ENCODE results near the gene SET.

Gene SET

DNA sequence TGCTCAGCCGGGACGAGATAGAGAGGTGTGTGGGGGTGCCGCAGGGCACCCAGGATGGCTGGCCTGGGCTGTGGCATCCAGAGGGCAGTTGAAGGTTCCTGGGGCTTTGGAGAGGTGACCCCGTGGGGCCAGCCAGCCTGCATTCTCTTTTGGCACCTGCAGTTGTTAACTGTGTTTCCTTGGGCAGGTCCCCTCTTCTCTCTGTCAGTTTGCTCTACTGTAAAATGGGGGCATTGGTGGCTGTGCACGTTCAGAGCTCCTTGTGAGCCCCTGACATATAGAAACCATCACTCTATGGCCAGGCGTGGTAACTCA, 26.4 kb downstream of the SET start:
- TF ChIP-seq, protein P1, sequence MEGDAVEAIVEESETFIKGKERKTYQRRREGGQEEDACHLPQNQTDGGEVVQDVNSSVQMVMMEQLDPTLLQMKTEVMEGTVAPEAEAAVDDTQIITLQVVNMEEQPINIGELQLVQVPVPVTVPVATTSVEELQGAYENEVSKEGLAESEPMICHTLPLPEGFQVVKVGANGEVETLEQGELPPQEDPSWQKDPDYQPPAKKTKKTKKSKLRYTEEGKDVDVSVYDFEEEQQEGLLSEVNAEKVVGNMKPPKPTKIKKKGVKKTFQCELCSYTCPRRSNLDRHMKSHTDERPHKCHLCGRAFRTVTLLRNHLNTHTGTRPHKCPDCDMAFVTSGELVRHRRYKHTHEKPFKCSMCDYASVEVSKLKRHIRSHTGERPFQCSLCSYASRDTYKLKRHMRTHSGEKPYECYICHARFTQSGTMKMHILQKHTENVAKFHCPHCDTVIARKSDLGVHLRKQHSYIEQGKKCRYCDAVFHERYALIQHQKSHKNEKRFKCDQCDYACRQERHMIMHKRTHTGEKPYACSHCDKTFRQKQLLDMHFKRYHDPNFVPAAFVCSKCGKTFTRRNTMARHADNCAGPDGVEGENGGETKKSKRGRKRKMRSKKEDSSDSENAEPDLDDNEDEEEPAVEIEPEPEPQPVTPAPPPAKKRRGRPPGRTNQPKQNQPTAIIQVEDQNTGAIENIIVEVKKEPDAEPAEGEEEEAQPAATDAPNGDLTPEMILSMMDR (conservative IDR thresholded peaks at IDR 0.05): no peak
- no peak for TF ChIP-seq ZFX (IDR thresholded peaks at IDR 0.05)
- no peak overlapping the region for H3K27ac ChIP-seq

DNA sequence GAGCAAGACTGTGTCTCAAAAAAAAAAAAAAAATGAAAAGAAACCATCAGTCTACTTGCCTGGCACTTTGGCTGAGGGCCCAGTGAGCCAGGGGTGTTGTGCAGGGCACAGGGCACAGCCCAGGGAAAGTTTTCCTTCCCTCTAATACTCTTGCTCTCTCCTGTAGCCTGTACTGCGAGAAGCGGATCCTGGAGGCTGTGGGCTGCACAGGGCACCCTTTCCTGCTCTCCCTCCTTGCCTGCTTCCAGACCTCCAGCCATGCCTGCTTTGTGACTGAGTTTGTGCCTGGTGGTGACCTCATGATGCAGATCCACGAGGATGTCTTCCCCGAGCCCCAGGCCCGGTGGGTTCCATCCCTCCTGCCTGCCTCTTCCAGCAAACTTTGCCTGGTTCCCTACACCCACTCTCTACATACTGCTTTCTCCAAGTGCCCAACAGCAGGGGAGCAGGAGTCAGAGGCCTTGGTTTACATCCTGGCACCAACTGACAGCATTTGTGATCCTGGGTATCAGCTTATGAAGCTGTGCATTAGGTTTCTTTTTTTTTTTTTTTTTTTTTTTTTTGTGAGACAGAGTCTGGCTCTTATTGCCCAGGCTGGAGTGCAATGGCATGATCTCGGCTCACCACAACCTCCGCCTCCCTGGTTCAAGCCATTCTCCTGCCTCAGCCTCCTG, 27.7 kb downstream of the SET start:
- no peak overlapping the region for H3K27ac ChIP-seq
- TF ChIP-seq ZFX (IDR thresholded peaks at IDR 0.05): no peak
- TF ChIP-seq, protein P1 (conservative IDR thresholded peaks at IDR 0.05): no peak

DNA sequence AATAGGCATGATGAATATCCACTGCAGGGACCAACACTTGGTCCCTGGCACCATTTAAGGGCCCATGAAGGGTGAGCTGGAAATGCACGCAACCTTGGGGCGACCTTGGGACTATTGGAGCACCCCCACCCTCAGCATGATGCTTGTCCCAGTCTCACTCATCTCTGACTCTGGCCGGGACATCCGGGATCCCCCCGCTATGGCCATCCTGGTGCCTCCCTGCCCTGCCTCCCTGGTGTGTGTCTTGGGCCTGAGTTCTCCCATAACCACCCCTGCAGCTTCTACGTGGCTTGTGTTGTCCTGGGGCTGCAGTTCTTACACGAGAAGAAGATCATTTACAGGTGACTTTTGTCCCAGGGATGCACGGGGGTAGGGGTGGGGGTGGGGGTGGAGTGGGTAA, 29.0 kb downstream of the SET start:
- TF ChIP-seq, protein P1 (conservative IDR thresholded peaks at IDR 0.05): no peak
- no peak for TF ChIP-seq ZFX (IDR thresholded peaks at IDR 0.05)
- H3K27ac ChIP-seq: no peak overlapping the region

DNA sequence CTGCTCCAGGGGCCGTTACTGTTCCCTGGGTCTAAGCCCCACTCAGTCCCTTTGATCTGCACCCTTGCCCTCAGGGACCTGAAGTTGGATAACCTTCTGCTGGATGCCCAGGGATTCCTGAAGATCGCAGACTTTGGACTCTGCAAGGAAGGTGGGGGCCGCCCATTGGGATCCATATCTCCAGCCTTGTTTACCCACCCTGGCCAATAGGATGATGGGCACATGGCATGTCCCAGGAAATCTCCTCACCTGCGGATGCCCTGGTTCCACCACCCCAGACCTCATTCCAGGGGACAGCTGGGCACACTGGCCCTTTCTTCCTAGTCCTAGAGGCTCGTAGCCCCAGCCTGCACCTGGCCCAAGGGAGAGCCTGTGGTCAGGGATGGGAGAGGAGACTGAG, 29.5 kb downstream of the SET start:
- H3K27ac ChIP-seq: no peak overlapping the region
- TF ChIP-seq, protein P1 (conservative IDR thresholded peaks at IDR 0.05): no peak
- TF ChIP-seq ZFX (IDR thresholded peaks at IDR 0.05): no peak

DNA sequence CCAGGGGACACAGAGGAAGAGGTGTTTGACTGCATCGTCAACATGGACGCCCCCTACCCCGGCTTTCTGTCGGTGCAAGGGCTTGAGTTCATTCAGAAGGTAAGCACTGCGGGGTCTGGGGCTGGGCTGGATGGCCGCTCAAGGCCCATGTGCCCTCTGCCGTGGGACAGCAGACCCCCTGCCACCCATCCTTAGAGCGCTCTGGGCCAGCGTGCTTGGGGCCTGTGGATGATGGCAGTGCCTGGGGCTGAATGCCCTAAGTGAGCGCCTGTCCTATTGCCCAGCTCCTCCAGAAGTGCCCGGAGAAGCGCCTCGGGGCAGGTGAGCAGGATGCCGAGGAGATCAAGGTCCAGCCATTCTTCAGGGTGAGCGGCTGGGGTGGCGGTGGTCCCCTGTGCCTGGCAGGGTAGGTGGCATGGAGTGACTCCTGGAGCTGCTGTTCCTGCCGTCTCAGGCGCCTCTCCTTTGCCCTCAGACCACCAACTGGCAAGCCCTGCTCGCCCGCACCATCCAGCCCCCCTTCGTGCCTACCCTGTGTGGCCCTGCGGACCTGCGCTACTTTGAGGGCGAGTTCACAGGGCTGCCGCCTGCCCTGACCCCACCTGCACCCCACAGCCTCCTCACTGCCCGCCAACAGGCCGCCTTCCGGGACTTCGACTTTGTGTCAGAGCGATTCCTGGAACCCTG, 31.0 kb downstream of the SET start:
- H3K27ac ChIP-seq: no peak overlapping the region
- TF ChIP-seq ZFX (IDR thresholded peaks at IDR 0.05): no peak
- TF ChIP-seq, protein P1 (conservative IDR thresholded peaks at IDR 0.05): no peak

DNA sequence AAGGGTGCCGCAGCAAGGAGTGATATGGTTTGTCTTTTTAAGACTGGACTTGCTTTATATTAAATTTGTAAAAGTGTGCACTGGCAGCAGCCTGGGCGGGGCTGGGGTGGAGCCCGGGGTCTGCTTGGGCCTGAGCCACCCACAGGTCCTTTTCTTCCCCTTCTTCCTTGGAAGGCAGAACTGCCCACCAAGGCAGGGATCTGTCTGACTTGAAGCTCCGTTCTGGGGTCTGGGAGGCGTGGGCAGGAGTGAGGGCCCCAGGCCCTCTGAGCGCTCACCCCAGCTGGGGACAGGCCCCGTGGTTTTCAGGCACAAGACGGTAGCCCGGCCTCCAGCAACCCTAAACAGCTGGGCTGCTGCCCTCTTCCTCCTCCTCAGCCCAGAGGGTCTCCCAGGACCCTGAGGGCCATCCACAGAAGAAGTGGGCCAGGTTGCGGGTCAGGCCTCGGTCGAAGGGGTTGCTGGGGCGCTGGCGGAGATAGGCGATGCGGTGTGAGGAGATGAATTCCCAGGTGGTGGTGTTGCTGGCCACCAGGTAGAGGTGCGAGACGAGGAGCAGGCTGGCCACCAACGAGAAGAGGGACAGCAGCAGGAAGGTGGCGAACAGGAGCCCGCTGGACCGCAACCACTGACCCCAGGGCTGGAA, 31.9 kb downstream of the SET start:
- H3K27ac ChIP-seq: no peak overlapping the region
- TF ChIP-seq, protein P1 (conservative IDR thresholded peaks at IDR 0.05): no peak
- no peak for TF ChIP-seq ZFX (IDR thresholded peaks at IDR 0.05)

DNA sequence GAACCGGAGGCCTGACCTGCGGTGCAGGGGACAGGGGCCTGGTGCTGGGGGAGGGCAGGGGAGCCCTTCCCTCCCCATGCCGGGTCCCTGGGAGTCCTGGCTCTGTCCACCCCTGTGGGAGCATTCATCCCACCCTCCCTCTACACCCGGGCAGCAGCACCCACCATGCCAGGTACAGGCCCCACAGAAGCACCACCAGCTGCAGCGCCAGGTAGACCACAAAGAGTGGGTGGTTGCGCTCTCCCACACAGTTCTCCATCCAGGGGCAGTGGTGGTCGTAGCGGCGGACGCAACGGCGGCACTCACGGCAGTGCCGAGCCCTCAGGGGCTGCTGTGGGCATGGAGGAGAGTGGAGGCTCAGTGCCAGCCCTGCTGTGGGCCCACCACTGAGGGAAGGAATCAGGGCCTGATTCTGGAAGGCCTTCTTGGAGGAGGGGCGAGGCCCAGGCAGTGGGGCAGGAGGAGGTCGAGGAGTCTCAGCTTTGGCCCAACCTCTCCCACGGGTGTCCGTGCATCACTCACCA, 32.5 kb downstream of the SET start:
- no peak overlapping the region for H3K27ac ChIP-seq
- TF ChIP-seq, protein P1 (conservative IDR thresholded peaks at IDR 0.05): no peak

All from C4-2B (cell line).